ENCODE data around the gene FZD8.

Gene FZD8

GRCh38 chr10:35611750-35612149 lies 30.3 kb downstream of the FZD8 start:
- POLR2A ChIA-PET (ENCODE audit: low non-redundant PET) = no interaction called here
- TF ChIP-seq, protein P1, sequence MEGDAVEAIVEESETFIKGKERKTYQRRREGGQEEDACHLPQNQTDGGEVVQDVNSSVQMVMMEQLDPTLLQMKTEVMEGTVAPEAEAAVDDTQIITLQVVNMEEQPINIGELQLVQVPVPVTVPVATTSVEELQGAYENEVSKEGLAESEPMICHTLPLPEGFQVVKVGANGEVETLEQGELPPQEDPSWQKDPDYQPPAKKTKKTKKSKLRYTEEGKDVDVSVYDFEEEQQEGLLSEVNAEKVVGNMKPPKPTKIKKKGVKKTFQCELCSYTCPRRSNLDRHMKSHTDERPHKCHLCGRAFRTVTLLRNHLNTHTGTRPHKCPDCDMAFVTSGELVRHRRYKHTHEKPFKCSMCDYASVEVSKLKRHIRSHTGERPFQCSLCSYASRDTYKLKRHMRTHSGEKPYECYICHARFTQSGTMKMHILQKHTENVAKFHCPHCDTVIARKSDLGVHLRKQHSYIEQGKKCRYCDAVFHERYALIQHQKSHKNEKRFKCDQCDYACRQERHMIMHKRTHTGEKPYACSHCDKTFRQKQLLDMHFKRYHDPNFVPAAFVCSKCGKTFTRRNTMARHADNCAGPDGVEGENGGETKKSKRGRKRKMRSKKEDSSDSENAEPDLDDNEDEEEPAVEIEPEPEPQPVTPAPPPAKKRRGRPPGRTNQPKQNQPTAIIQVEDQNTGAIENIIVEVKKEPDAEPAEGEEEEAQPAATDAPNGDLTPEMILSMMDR (conservative IDR thresholded peaks at IDR 0.05; ENCODE audit: low read depth) = no peak
- no peak overlapping the region for H3K27ac ChIP-seq
- no peak for DNase-seq (ENCODE audit: low spot score)
- CTCF ChIA-PET = interaction anchor here (0.7 kb wide), 1 partner anchor 560 kb away, joined by 3 read pairs; no protein-coding TSS in a partner anchor

- POLR2A ChIA-PET (ENCODE audit: low non-redundant PET) = no interaction called here
- DNase-seq (ENCODE audit: low spot score) = no peak
- no peak overlapping the region for H3K27ac ChIP-seq
- CTCF ChIA-PET = interaction anchor here (0.6 kb wide), 1 partner anchor 1469 kb away, joined by 3 read pairs; no protein-coding TSS in a partner anchor
- TF ChIP-seq, protein P1 (conservative IDR thresholded peaks at IDR 0.05; ENCODE audit: low read depth) = no peak
These were observed 33.8 kb downstream of the FZD8 start for GRCh38 chr10:35608328-35608672.

GRCh38 chr10:35607475-35608327 lies 34.4 kb downstream of the FZD8 start:
- CTCF ChIA-PET = no interaction called here
- POLR2A ChIA-PET (ENCODE audit: low non-redundant PET) = no interaction called here
- DNase-seq (ENCODE audit: low spot score) = no peak
- TF ChIP-seq, protein P1 (conservative IDR thresholded peaks at IDR 0.05; ENCODE audit: low read depth) = no peak
- H3K27ac ChIP-seq = no peak overlapping the region

- no peak for DNase-seq (ENCODE audit: low spot score)
- ChIA-PET CTCF (no interaction called here), POLR2A (ENCODE audit: low non-redundant PET) (no interaction called here)
- TF ChIP-seq, protein P1 (conservative IDR thresholded peaks at IDR 0.05; ENCODE audit: low read depth) = no peak
- no peak overlapping the region for H3K27ac ChIP-seq
These were observed 35.7 kb downstream of the FZD8 start for GRCh38 chr10:35606430-35606829.

- POLR2A ChIA-PET (ENCODE audit: low non-redundant PET) = no interaction called here
- TF ChIP-seq, protein P1 (conservative IDR thresholded peaks at IDR 0.05; ENCODE audit: low read depth) = no peak
- DNase-seq (ENCODE audit: low spot score) = no peak
- no peak within 1 kb of the TSS for H3K27ac ChIP-seq
- CTCF ChIA-PET = interaction anchor here (0.9 kb wide), 1 partner anchor 42 kb away, joined by 3 read pairs; no protein-coding TSS in a partner anchor
These were observed 36.9 kb downstream of the FZD8 start, which contains the start of gene GJD4 for GRCh38 chr10:35605191-35605590. Gene GJD4, plus strand, starts transcription at chr10:35605341. Its CDS starts 227 bp downstream, at chr10:35605568.

- H3K27ac ChIP-seq = no peak overlapping the region
- ChIA-PET POLR2A (ENCODE audit: low non-redundant PET) (no interaction called here), CTCF (interaction anchor here (0.6 kb wide), 1 partner anchor 371 kb away, joined by 5 read pairs; no protein-coding TSS in a partner anchor)
- TF ChIP-seq, protein P1 (conservative IDR thresholded peaks at IDR 0.05; ENCODE audit: low read depth) = no peak
- no peak for DNase-seq (ENCODE audit: low spot score)
These were observed 41.9 kb downstream of the FZD8 start for GRCh38 chr10:35600193-35600592.

Data from RWPE1 (cell line).